GM12874 (cell line): ENCODE data around the gene INPP1.

ENCODE experiments used
- CTCF ChIP-seq: IDR thresholded peaks from 2 replicates; pipeline ENCODE4 v1.5.1; 2011; ENCODE audit warnings: low read depth, mild to moderate bottlenecking, control low read depth, low read length, moderate library complexity; ENCODE audit not compliant: insufficient read depth

INPP1 gene

GRCh38 chr2:190325588-190325987 lies 17.8 kb upstream of the INPP1 start:
- TF ChIP-seq CTCF, result no peak

GRCh38 chr2:190327867-190328572 lies 15.4 kb upstream of the INPP1 start:
- no peak for TF ChIP-seq CTCF

- TF ChIP-seq CTCF, result no peak
Measured at GRCh38 chr2:190328573-190329147, 14.7 kb upstream of the INPP1 start.

- TF ChIP-seq CTCF, result no peak
Measured at GRCh38 chr2:190333395-190333794, 10.0 kb upstream of the INPP1 start.

GRCh38 chr2:190333928-190334327 lies 9.5 kb upstream of the INPP1 start:
- no peak for TF ChIP-seq CTCF

GRCh38 chr2:190334479-190335224 lies 8.7 kb upstream of the INPP1 start:
- TF ChIP-seq CTCF, result no peak

- no peak for TF ChIP-seq CTCF
Measured at GRCh38 chr2:190335225-190335559, 8.2 kb upstream of the INPP1 start.
